Measurements from ENCODE around the gene SHF.
"Not testable (repeated sequence)": the region's sequence is repeated elsewhere in the genome, so short reads cannot be mapped to it uniquely, and the experiment has no call there.

Gene SHF

GRCh38 chr15:45187894-45188830, at the start of gene SHF:
Gene SHF, minus strand, starts transcription at chr15:45187966. Its CDS starts 15 bp downstream, at chr15:45187951.
- intact Hi-C loops (cut with DNase I), result loop anchor here (10.0 kb wide), 1 partner anchor 417 kb away; no protein-coding TSS in a partner anchor
- peak in 9 of 10 donors; percentile 48 to 93 (median 71) for DNase-seq

GRCh38 chr15:45236806-45237205, 49.0 kb upstream of the SHF start:
- DNase-seq; intact Hi-C loops (cut with DNase I): not testable (repeated sequence)

GRCh38 chr15:45234562-45235235, 46.9 kb upstream of the SHF start:
- no peak for DNase-seq
- intact Hi-C loops (cut with DNase I), result no loop called here

GRCh38 chr15:45231864-45232562, 44.2 kb upstream of the SHF start:
- no peak for DNase-seq
- intact Hi-C loops (cut with DNase I), result no loop called here

GRCh38 chr15:45231132-45231531, 43.4 kb upstream of the SHF start:
- DNase-seq, result no peak
- intact Hi-C loops (cut with DNase I), result no loop called here

- intact Hi-C loops (cut with DNase I), result no loop called here
- no peak for DNase-seq
These were observed 42.6 kb upstream of the SHF start for GRCh38 chr15:45230245-45230965.

- no peak for DNase-seq
- intact Hi-C loops (cut with DNase I), result no loop called here
These were observed 41.2 kb upstream of the SHF start for GRCh38 chr15:45228931-45229330.

GRCh38 chr15:45225506-45226273, 37.9 kb upstream of the SHF start:
- intact Hi-C loops (cut with DNase I), result no loop called here

GRCh38 chr15:45224621-45225217, 37.0 kb upstream of the SHF start:
- intact Hi-C loops (cut with DNase I), result no loop called here
- DNase-seq, result no peak

More at GRCh38 chr15:45225506-45226273, 37.9 kb upstream of the SHF start:
- DNase-seq, result no peak

GRCh38 chr15:45221967-45222366, 34.2 kb upstream of the SHF start:
- intact Hi-C loops (cut with DNase I), result no loop called here

GRCh38 chr15:45221053-45221599, 33.4 kb upstream of the SHF start:
- intact Hi-C loops (cut with DNase I), result no loop called here
- no peak for DNase-seq

More at GRCh38 chr15:45221967-45222366, 34.2 kb upstream of the SHF start:
- no peak for DNase-seq

GRCh38 chr15:45212493-45212892, 24.7 kb upstream of the SHF start:
- no peak for DNase-seq
- intact Hi-C loops (cut with DNase I), result no loop called here

GRCh38 chr15:45205192-45205591, 17.4 kb upstream of the SHF start:
- intact Hi-C loops (cut with DNase I), result no loop called here
- DNase-seq, result peak in 6 of 10 donors; percentile 45 to 93 (median 64)

- DNase-seq, result no peak
- intact Hi-C loops (cut with DNase I), result loop anchor here (5.0 kb wide), 1 partner anchor 199 kb away; a partner anchor contains a TSS
These were observed 15.4 kb upstream of the SHF start for GRCh38 chr15:45203182-45203581.

- intact Hi-C loops (cut with DNase I), result loop anchor here (5.0 kb wide), 1 partner anchor 200 kb away; a partner anchor contains a TSS
- no peak for DNase-seq
These were observed 14.1 kb upstream of the SHF start for GRCh38 chr15:45201869-45202268.

GRCh38 chr15:45201557-45201859, 13.7 kb upstream of the SHF start:
- no peak for DNase-seq
- intact Hi-C loops (cut with DNase I), result loop anchor here (5.0 kb wide), 1 partner anchor 201 kb away; a partner anchor contains a TSS

GRCh38 chr15:45200799-45201556, 13.2 kb upstream of the SHF start:
- intact Hi-C loops (cut with DNase I), result loop anchor here (1.0 to 5.0 kb wide), 2 partner anchors 34 to 201 kb away; a partner anchor contains a TSS
- DNase-seq, result peak; percentile 80 to 98 (median 89)

Data from posterior cingulate gyrus (tissue), 11 donors.